Mucosa of descending colon (tissue), 3 donors: ENCODE data around the gene ABLIM1. TPM values are rescaled to one million over a fixed set of nuclear protein-coding genes. Genes with fewer than 3 reads are reported as not detected.

Experiments
- ATAC-seq: fragments of 200-7000 bp; cut with Tn5 transposase; one replicate; pipeline ENCODE4 v1.9.1; 2020; ENCODE audit warnings: mild to moderate bottlenecking, moderate library complexity
- DNase-seq, 3 donors: peaks; one replicate each; pipeline ENCODE4 v3.0.0-alpha.2; 2020
- H3K36me3 ChIP-seq: fragments of 200-600 bp; one replicate; pipeline ENCODE4 v1.8.0; 2021; ENCODE audit warnings: low read depth, mild to moderate bottlenecking
- H3K4me1 ChIP-seq: fragments of 200-600 bp; one replicate; pipeline ENCODE4 v1.8.0; 2021; ENCODE audit warnings: low read depth, mild to moderate bottlenecking
- H3K4me3 ChIP-seq: fragments of 200-600 bp; one replicate; pipeline ENCODE4 v1.8.0; 2021; ENCODE audit warnings: mild to moderate bottlenecking
- H3K9me3 ChIP-seq: fragments of 200-600 bp; one replicate; pipeline ENCODE4 v1.8.0; 2021; ENCODE audit warnings: mild to moderate bottlenecking
- CTCF ChIP-seq: fragments of 200-600 bp; IDR thresholded peaks from one replicate; pipeline ENCODE4 v1.8.0; 2022; ENCODE audit warnings: antibody characterized with exemption, mild to moderate bottlenecking
- intact Hi-C, 2 donors: fragments of 100-400 bp; cut with DNase I in 1 of 2; cut with micrococcal nuclease in 1 of 2; formaldehyde crosslinking; loops; one replicate each; pipeline versions ENCODE4 v1.11.0 to v1.11.1; 2022; cut with DNase I, micrococcal nuclease
- total RNA-seq, 3 donors: library from RNA; stranded (reverse); fragmentation: NEBNext Ultra II Directional in 2 of 3; extraction: Animal tissue kit (Norgen Biotek cat#: 25700) in 2 of 3; gene quantifications; one replicate each; pipeline versions ENCODE4 v1.2.1 to v1.2.4, GENCODE V29; 2021 to 2023
- donor health status: DM: no; HTN: no; CAD: no; lungs with moderate emphysema.
- donor health status: DM: no; HTN: no; CAD: no.
- donor health status: DM: no; HTN: yes; CAD: no.

The ABLIM1 gene
- total RNA-seq, 3 donors from 2014 or later = 67.1 to 122 (median 103) TPM

DNA sequence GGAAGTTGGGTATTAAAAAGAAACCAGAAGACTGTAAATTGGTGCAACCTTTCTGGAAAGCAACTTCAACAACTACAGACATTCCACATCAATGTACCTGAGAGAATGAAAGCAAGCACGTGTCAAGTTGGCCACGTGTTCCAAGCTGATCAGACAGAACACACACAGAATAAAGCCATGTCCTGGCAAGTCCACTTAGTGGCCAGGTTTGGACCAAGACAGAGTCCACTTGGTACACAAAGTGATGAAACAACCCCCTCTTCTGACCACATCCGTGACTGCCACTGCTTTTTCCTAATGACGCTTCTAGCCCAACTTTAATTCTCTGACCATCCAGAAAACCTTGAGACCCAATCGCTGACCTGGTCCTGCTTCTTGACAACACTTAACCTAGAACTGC lies 109.4 kb downstream of the ABLIM1 start:
- intact Hi-C loops = loop anchor here in 1 of 2 donors (10.0 kb wide), 2 partner anchors 54 to 244 kb away; no protein-coding TSS in a partner anchor
- TF ChIP-seq CTCF = peak; percentile 7
- no peaks in the 10 kb centered on the region for H3K9me3 ChIP-seq
- H3K4me3 ChIP-seq = no peak overlapping the region
- no peaks in the 10 kb centered on the region for H3K36me3 ChIP-seq
- peak; percentile 47 for ATAC-seq
- H3K4me1 ChIP-seq = peaks cover 15% of the 10 kb centered on the region
- peak in 1 of 3 donors; percentile 75 for DNase-seq

GRCh38 chr10:114547514-114547913 lies 110.6 kb downstream of the ABLIM1 start:
- intact Hi-C loops = loop anchor here in 1 of 2 donors (10.0 kb wide), 2 partner anchors 53 to 243 kb away; no protein-coding TSS in a partner anchor
- no peak for DNase-seq
- ATAC-seq = no peak
- no peak for TF ChIP-seq CTCF
- no peak overlapping the region for H3K4me3 ChIP-seq
- peaks cover 15% of the 10 kb centered on the region for H3K4me1 ChIP-seq
- no peaks in the 10 kb centered on the region for H3K36me3 ChIP-seq
- no peaks in the 10 kb centered on the region for H3K9me3 ChIP-seq

GRCh38 chr10:114547056-114547455 lies 111.0 kb downstream of the ABLIM1 start:
- ATAC-seq (peak; percentile 23), DNase-seq (no peak)
- no peak overlapping the region for H3K4me3 ChIP-seq
- H3K9me3 ChIP-seq = no peaks in the 10 kb centered on the region
- TF ChIP-seq CTCF = no peak
- H3K36me3 ChIP-seq = no peaks in the 10 kb centered on the region
- peaks cover 15% of the 10 kb centered on the region for H3K4me1 ChIP-seq
- intact Hi-C loops = loop anchor here in 1 of 2 donors (10.0 kb wide), 2 partner anchors 52 to 242 kb away; no protein-coding TSS in a partner anchor

DNA sequence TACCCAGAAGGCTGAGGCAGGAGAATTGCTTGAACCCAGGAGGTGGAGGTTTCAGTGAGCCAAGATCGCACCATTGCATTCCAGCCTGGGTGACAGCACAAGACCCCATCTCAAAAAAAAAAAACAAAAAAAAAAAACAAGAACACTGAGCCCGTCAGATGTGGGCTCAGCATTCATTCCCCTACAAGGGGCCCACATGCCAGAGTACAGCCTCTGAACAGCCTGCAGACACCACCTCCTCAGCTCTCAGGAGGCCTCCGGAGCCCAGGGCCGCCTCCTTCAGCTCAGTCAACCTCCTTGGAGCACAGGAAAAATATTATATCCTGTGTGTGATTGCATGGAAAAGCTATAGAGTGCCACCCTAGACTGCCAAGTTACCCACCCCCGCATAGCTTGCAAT lies 112.3 kb downstream of the ABLIM1 start:
- ATAC-seq (no peak), DNase-seq (no peak)
- TF ChIP-seq CTCF = no peak
- H3K4me3 ChIP-seq = no peak overlapping the region
- H3K4me1 ChIP-seq = peaks cover 11% of the 10 kb centered on the region
- no peaks in the 10 kb centered on the region for H3K9me3 ChIP-seq
- no peaks in the 10 kb centered on the region for H3K36me3 ChIP-seq
- intact Hi-C loops = loop anchor here in 1 of 2 donors (10.0 kb wide), 2 partner anchors 51 to 241 kb away; no protein-coding TSS in a partner anchor

DNA sequence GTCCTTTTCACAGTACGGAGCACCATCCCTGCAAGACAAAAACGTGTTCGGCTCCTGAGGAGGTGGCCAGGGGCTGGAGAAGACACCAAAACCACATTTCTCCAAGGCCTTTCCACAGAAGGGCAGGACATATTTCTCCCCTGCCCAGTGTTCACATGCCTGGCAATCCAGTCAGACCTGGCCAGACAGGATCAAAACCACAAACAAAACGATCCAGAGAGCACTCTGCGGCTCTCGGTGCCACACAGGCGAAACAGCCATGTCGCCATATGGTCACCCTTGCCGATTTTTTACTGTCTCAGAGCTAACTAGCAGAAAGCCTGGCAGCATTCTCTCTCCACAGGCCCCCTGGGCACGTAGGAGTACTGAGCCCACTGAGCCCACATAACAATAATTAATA lies 113.0 kb downstream of the ABLIM1 start:
- TF ChIP-seq CTCF = no peak
- Histone ChIP-seq H3K9me3 (no peaks in the 10 kb centered on the region), H3K4me3 (no peak overlapping the region), H3K4me1 (peaks cover 11% of the 10 kb centered on the region), H3K36me3 (no peaks in the 10 kb centered on the region)
- DNase-seq (no peak), ATAC-seq (no peak)
- intact Hi-C loops = loop anchor here in 1 of 2 donors (10.0 kb wide), 2 partner anchors 50 to 240 kb away; no protein-coding TSS in a partner anchor
